Spleen (tissue), 11 donors: Measurements from ENCODE around the gene MAMDC4. TPM values are rescaled to one million over a fixed set of nuclear protein-coding genes. Genes with fewer than 3 reads are reported as not detected.

Source experiments
- DNase-seq: peaks from one replicate; pipeline ENCODE4 v3.0.0-alpha.2; 2020
- H3K27ac ChIP-seq, 8 donors: fragments of 200-600 bp; sonication (generic) in 7 of 8; 1 replicate in 4 of 8; 2 replicates in 4 of 8; pipeline versions ENCODE4 v1.5.0 to v1.8.0; 2016 to 2021; ENCODE audit warnings: inconsistent platforms in 4 of 8, mild to moderate bottlenecking in 4 of 8, moderate library complexity in 1 of 8
- H3K27me3 ChIP-seq, 7 donors: fragments of 200-600 bp; sonication (generic) in 6 of 7; replicated peaks in 1 of 7; 1 replicate in 4 of 7; 2 replicates in 3 of 7; pipeline versions ENCODE4 v1.5.0 to v1.8.0; 2016 to 2021; ENCODE audit warnings: inconsistent platforms in 3 of 7, mild to moderate bottlenecking in 1 of 7
- H3K36me3 ChIP-seq, 6 donors: fragments of 200-600 bp; sonication (generic) in 5 of 6; 1 replicate in 4 of 6; 2 replicates in 2 of 6; pipeline versions ENCODE4 v1.5.0 to v1.8.0; 2016 to 2021; ENCODE audit warnings: inconsistent platforms in 2 of 6
- H3K4me1 ChIP-seq, 6 donors: fragments of 200-600 bp; sonication (generic) in 5 of 6; 1 replicate in 3 of 6; 2 replicates in 3 of 6; pipeline versions ENCODE4 v1.5.0 to v1.8.0; 2016 to 2021; ENCODE audit warnings: inconsistent platforms in 3 of 6
- H3K4me3 ChIP-seq, 8 donors: fragments of 200-600 bp; sonication (generic) in 7 of 8; 1 replicate in 4 of 8; 2 replicates in 4 of 8; pipeline versions ENCODE4 v1.5.0 to v1.8.0; 2016 to 2021; ENCODE audit warnings: inconsistent platforms in 4 of 8, mild to moderate bottlenecking in 4 of 8, moderate library complexity in 2 of 8
- H3K9me3 ChIP-seq, 8 donors: fragments of 200-600 bp; sonication (generic) in 7 of 8; 1 replicate in 4 of 8; 2 replicates in 4 of 8; pipeline versions ENCODE4 v1.5.0 to v1.8.0; 2016 to 2021; ENCODE audit warnings: inconsistent platforms in 4 of 8
- CTCF ChIP-seq, 11 experiments: fragments of 200-600 bp in 7 of 11; fragments of 450-650 bp in 4 of 11; sonication (generic) in 4 of 11; IDR thresholded peaks in 8 of 11; conservative IDR thresholded peaks in 3 of 11; 1 replicate in 7 of 11; 2 replicates in 4 of 11; pipeline versions ENCODE4 v1.4.0 to v1.8.0; 2016 to 2021; ENCODE audit warnings: antibody characterized with exemption in 11 of 11, inconsistent platforms in 4 of 11, mild to moderate bottlenecking in 1 of 11
- POLR2A ChIP-seq, 3 donors: fragments of 450-650 bp; IDR thresholded peaks; one replicate each; pipeline ENCODE4 v1.5.1; 2017; ENCODE audit warnings: antibody characterized with exemption in 3 of 3, mild to moderate bottlenecking in 1 of 3
- POLR2AphosphoS5 ChIP-seq, 3 donors: sonication (generic); formaldehyde crosslinking; IDR thresholded peaks; one replicate each; pipeline ENCODE4 v1.5.1; 2017; ENCODE audit warnings: antibody characterized with exemption in 3 of 3
- WGBS, 5 donors: extraction: QIAGEN DNeasy Blood & Tissue Kit in 3 of 5; methylation state at CpG; one replicate each; pipeline versions ENCODE4 v1.1.5 to v1.1.7; 2013 to 2018; 5-methylcytosine and 5-hydroxymethylcytosine counted together
- intact Hi-C: fragments of 100-400 bp; cut with DNase I; formaldehyde crosslinking; loops from one replicate; pipeline ENCODE4 v1.15.0; 2023; ENCODE audit warnings: low total_unique reads
- polyA plus RNA-seq, 3 donors: library from polyadenylated mRNA; stranded (reverse); fragments of 200-250 nt; gene quantifications; one replicate each; pipeline ENCODE4 v1.2.1, GENCODE V29; 2013
- total RNA-seq, 7 donors: library from RNA; depleted of rRNA in 3 of 7; stranded (reverse); fragments of >200 nt in 3 of 7; fragmentation: NEBNext Ultra II Directional in 4 of 7; extraction: Animal tissue kit (Norgen Biotek cat#: 25700) in 4 of 7; gene quantifications; one replicate each; pipeline versions ENCODE4 v1.1.0 to v1.2.1, GENCODE V29; 2016 to 2021
- donor health status: healthy with polysubstance abuse.
- donor health status: DM: no; HTN: no; CAD: no; lungs with moderate emphysema.
- donor health status: DM: no; HTN: no; CAD: no.
- donor health status: Bipolar disorder and iron deficiency.
- donor health status: healthy.
- donor health status: DM: no; HTN: no; CAD: no.
- donor health status: DM: yes; HTN: yes; CAD: no.

The MAMDC4 gene
- total and polyA plus RNA-seq, 10 donors = 4.9 to 32.0 (median 12.0) TPM

GRCh38 chr9:136885950-136886578 lies 33.9 kb downstream of the MAMDC4 start, which contains the start of gene TRAF2:
TRAF2 (plus strand) TSS chr9:136886516; CDS start chr9:136898741, 12,225 bp downstream.
- Histone ChIP-seq H3K9me3 (no peaks in the 10 kb centered on the region), H3K27me3 (no peaks in the 10 kb centered on the region), H3K4me3 (peak within 1 kb of the TSS; percentile 80 to 99 (median 95)), H3K4me1 (peaks cover 33 to 85% (median 61%) of the 10 kb centered on the region in 6 donors), H3K27ac (peak within 1 kb of the TSS; percentile 82 to 97 (median 94)), H3K36me3 (peaks cover 0 to 18% (median 10%) of the 10 kb centered on the region in 6 donors)
- TF ChIP-seq POLR2AphosphoS5 (IDR thresholded peaks at IDR 0.05) (peak; percentile 90 to 96 (median 94)), CTCF (IDR thresholded peaks at IDR 0.05 in 8 of 11, conservative IDR thresholded peaks at IDR 0.05 in 3 of 11) (peak in 2 of 11 experiments; percentile 37 to 41), POLR2A (IDR thresholded peaks at IDR 0.05) (peak in 1 of 3 donors; percentile 70)
- intact Hi-C loops = loop anchor here (10.0 kb wide), 1 partner anchor 59 kb away; the partner anchor contains the start of genes C8G and FBXW5
- peak; percentile 97 for DNase-seq
- WGBS, 5 donors = 0% methylated on average over 11 to 88 of the region's 88 CpGs

GRCh38 chr9:136886610-136887597 lies 34.8 kb downstream of the MAMDC4 start:
- peaks cover 25 to 84% (median 53%) of the 10 kb centered on the region in 6 donors for H3K4me1 ChIP-seq
- 1 to 8% (median 2%) methylated on average over 32 to 76 of the region's 76 CpGs for WGBS, 5 donors
- peak overlapping the region; percentile 79 to 99 (median 95) for H3K4me3 ChIP-seq
- H3K36me3 ChIP-seq = peaks cover 0 to 26% (median 10%) of the 10 kb centered on the region in 6 donors
- H3K27me3 ChIP-seq = no peaks in the 10 kb centered on the region
- intact Hi-C loops = loop anchor here (10.0 kb wide), 1 partner anchor 58 kb away; the partner anchor contains the start of genes C8G and FBXW5
- no peaks in the 10 kb centered on the region for H3K9me3 ChIP-seq
- DNase-seq = no peak
- TF ChIP-seq POLR2AphosphoS5 (IDR thresholded peaks at IDR 0.05) (peak in 2 of 3 donors; percentile 40 to 59), CTCF (IDR thresholded peaks at IDR 0.05 in 8 of 11, conservative IDR thresholded peaks at IDR 0.05 in 3 of 11) (peak in 1 of 11 experiments; percentile 9), POLR2A (IDR thresholded peaks at IDR 0.05) (no peak)
- peak overlapping the region; percentile 82 to 97 (median 94) for H3K27ac ChIP-seq

- intact Hi-C loops = loop anchor here (10.0 kb wide), 1 partner anchor 56 kb away; the partner anchor contains the start of genes C8G and FBXW5
- WGBS, 5 donors = 82 to 89% (median 84%) methylated on average over 8 of the region's 8 CpGs
- H3K36me3 ChIP-seq = peaks cover 0 to 38% (median 13%) of the 10 kb centered on the region in 6 donors
- no peak for DNase-seq
- no peaks in the 10 kb centered on the region for H3K9me3 ChIP-seq
- H3K27me3 ChIP-seq = no peaks in the 10 kb centered on the region
- H3K27ac ChIP-seq = no peak overlapping the region
- H3K4me3 ChIP-seq = no peak overlapping the region
- H3K4me1 ChIP-seq = peaks cover 14 to 84% (median 40%) of the 10 kb centered on the region in 6 donors
- TF ChIP-seq CTCF (IDR thresholded peaks at IDR 0.05 in 8 of 11, conservative IDR thresholded peaks at IDR 0.05 in 3 of 11) = no peak
- TF ChIP-seq POLR2A (IDR thresholded peaks at IDR 0.05) = no peak
- TF ChIP-seq POLR2AphosphoS5 (IDR thresholded peaks at IDR 0.05) = no peak
Observed at GRCh38 chr9:136888454-136888853, 36.3 kb downstream of the MAMDC4 start.
